Natural killer cell (primary cell): ENCODE data around the gene PPP1R15B. TPM values are rescaled to one million over a fixed set of nuclear protein-coding genes. Genes with fewer than 3 reads are reported as not detected.

Experiments used
- ATAC-seq, 3 donors: fragments of 150-1000 bp in 2 of 3; fragments of 200-7000 bp in 1 of 3; cut with Tn5 transposase; 1 replicate in 1 of 3; 2 replicates in 2 of 3; pipeline ENCODE4 v1.10.0; 2021; ENCODE audit warnings: mild to moderate bottlenecking in 2 of 3, moderate library complexity in 2 of 3
- DNase-seq, 2 donors: peaks; one replicate each; pipeline versions ENCODE4 v3.0.0 to v3.0.0-alpha.2; 2013 to 2021; ENCODE audit warnings: mixed read lengths in 1 of 2
- H3K27ac ChIP-seq: one replicate; pipeline ENCODE4 v1.5.1; 2013; ENCODE audit warnings: mild to moderate bottlenecking, low read length
- H3K27me3 ChIP-seq: one replicate; pipeline ENCODE4 v1.6.1; 2013; ENCODE audit warnings: low read length; ENCODE audit not compliant: control insufficient read depth, insufficient read depth
- H3K36me3 ChIP-seq: one replicate; pipeline ENCODE4 v1.6.1; 2013; ENCODE audit warnings: low read length; ENCODE audit not compliant: control insufficient read depth, insufficient read depth
- H3K4me1 ChIP-seq: one replicate; pipeline ENCODE4 v1.6.1; 2013; ENCODE audit warnings: low read length; ENCODE audit not compliant: control insufficient read depth, insufficient read depth
- H3K4me3 ChIP-seq: one replicate; pipeline ENCODE4 v1.5.1; 2013; ENCODE audit warnings: low read length
- H3K9me3 ChIP-seq: one replicate; pipeline ENCODE4 v1.6.1; 2013; ENCODE audit warnings: low read length; ENCODE audit not compliant: control insufficient read depth, insufficient read depth
- H3K27ac Mint-ChIP-seq, 2 donors: one replicate each; pipeline ENCODE4 v1.8.0; 2022; ENCODE audit warnings: mild to moderate bottlenecking in 2 of 2, mixed read lengths in 2 of 2, moderate library complexity in 1 of 2
- H3K27me3 Mint-ChIP-seq, 2 donors: one replicate each; pipeline ENCODE4 v1.8.0; 2022; ENCODE audit warnings: low read depth in 2 of 2, mixed read lengths in 2 of 2
- H3K36me3 Mint-ChIP-seq: one replicate; pipeline ENCODE4 v1.8.0; 2022; ENCODE audit warnings: mixed read lengths
- H3K4me1 Mint-ChIP-seq, 2 donors: one replicate each; pipeline ENCODE4 v1.8.0; 2022; ENCODE audit warnings: mixed read lengths in 2 of 2
- H3K4me3 Mint-ChIP-seq: one replicate; pipeline ENCODE4 v1.8.0; 2022; ENCODE audit warnings: mild to moderate bottlenecking, moderate library complexity, mixed read lengths
- H3K9me3 Mint-ChIP-seq, 2 donors: one replicate each; pipeline ENCODE4 v1.8.0; 2022; ENCODE audit warnings: mixed read lengths in 2 of 2
- CTCF ChIP-seq: fragments of 200-600 bp; IDR thresholded peaks from one replicate; pipeline ENCODE4 v1.8.0; 2022; ENCODE audit warnings: antibody characterized with exemption
- WGBS: methylation state at CpG from one replicate; pipeline ENCODE4 v1.1.7; 2013; ENCODE audit warnings: missing lambda C conversion rate; ENCODE audit not compliant: insufficient coverage; 5-methylcytosine and 5-hydroxymethylcytosine counted together
- intact Hi-C: fragments of 100-400 bp; cut with micrococcal nuclease; formaldehyde crosslinking; loops from one replicate; pipeline ENCODE4 v1.14.2; 2022
- total RNA-seq, 4 donors: library from RNA; stranded (reverse); fragments of 120-200 nt in 1 of 4; gene quantifications; one replicate each; pipeline versions ENCODE4 v1.2.3 to v1.2.4, GENCODE V29; 2013 to 2022

Gene PPP1R15B
- total RNA-seq, 3 donors from 2014 or later (not counting 1 experiment from before 2014, with no cell fraction given): 174 to 236 (median 222) TPM

- Histone ChIP-seq H3K36me3 (no peaks in the 10 kb centered on the region), H3K4me1 (peaks cover 14% of the 10 kb centered on the region), H3K4me3 (no peak within 1 kb of the TSS), H3K9me3 (no peaks in the 10 kb centered on the region), H3K27ac (no peak within 1 kb of the TSS), H3K27me3 (peaks cover 3% of the 10 kb centered on the region)
- Mint-ChIP-seq H3K36me3 (no peaks in the 10 kb centered on the region), H3K27ac (no peak within 1 kb of the TSS), H3K9me3 (no peaks in the 10 kb centered on the region), H3K27me3 (peaks cover 5 to 7% of the 10 kb centered on the region in 2 donors), H3K4me1 (peaks cover 8 to 13% of the 10 kb centered on the region in 2 donors), H3K4me3 (no peak within 1 kb of the TSS)
- WGBS: 5% methylated on average over 20 of the region's 20 CpGs
- DNase-seq (no peak), ATAC-seq (no peak)
- TF ChIP-seq CTCF: no peak
- intact Hi-C loops: no loop called here
Measured at GRCh38 chr1:204359474-204360255, 52.0 kb downstream of the PPP1R15B start, which contains the start of gene PLEKHA6. Gene PLEKHA6 (minus strand): TSS chr1:204359929. CDS start chr1:204273727, 86,202 bp downstream.

GRCh38 chr1:204359131-204359473, 52.5 kb downstream of the PPP1R15B start:
- H3K9me3 Mint-ChIP-seq: no peaks in the 10 kb centered on the region
- no peak for TF ChIP-seq CTCF
- H3K27ac Mint-ChIP-seq: no peak overlapping the region
- H3K4me1 ChIP-seq: peaks cover 12% of the 10 kb centered on the region
- H3K36me3 Mint-ChIP-seq: no peaks in the 10 kb centered on the region
- ATAC-seq (no peak), DNase-seq (no peak)
- no peak overlapping the region for H3K4me3 Mint-ChIP-seq
- no peaks in the 10 kb centered on the region for H3K9me3 ChIP-seq
- no peak overlapping the region for H3K4me3 ChIP-seq
- no peak overlapping the region for H3K27ac ChIP-seq
- no peaks in the 10 kb centered on the region for H3K36me3 ChIP-seq
- intact Hi-C loops: no loop called here
- peaks cover 5 to 10% of the 10 kb centered on the region in 2 donors for H3K27me3 Mint-ChIP-seq
- H3K4me1 Mint-ChIP-seq: peaks cover 7 to 12% of the 10 kb centered on the region in 2 donors
- WGBS: 34% methylated on average over 5 of the region's 5 CpGs
- peaks cover 4% of the 10 kb centered on the region for H3K27me3 ChIP-seq

- no peak overlapping the region for H3K27ac ChIP-seq
- peaks cover 5 to 10% of the 10 kb centered on the region in 2 donors for H3K27me3 Mint-ChIP-seq
- no peaks in the 10 kb centered on the region for H3K36me3 ChIP-seq
- intact Hi-C loops: no loop called here
- no peaks in the 10 kb centered on the region for H3K9me3 Mint-ChIP-seq
- H3K36me3 Mint-ChIP-seq: no peaks in the 10 kb centered on the region
- H3K27me3 ChIP-seq: peaks cover 4% of the 10 kb centered on the region
- 68% methylated on average over 5 of the region's 5 CpGs for WGBS
- ATAC-seq (no peak), DNase-seq (no peak)
- no peak overlapping the region for H3K4me3 ChIP-seq
- peaks cover 2 to 7% of the 10 kb centered on the region in 2 donors for H3K4me1 Mint-ChIP-seq
- H3K27ac Mint-ChIP-seq: no peak overlapping the region
- peaks cover 11% of the 10 kb centered on the region for H3K4me1 ChIP-seq
- no peak for TF ChIP-seq CTCF
- no peak overlapping the region for H3K4me3 Mint-ChIP-seq
- H3K9me3 ChIP-seq: no peaks in the 10 kb centered on the region
Measured at GRCh38 chr1:204358605-204359004, 53.0 kb downstream of the PPP1R15B start.
